HepG2 (cell line): ENCODE results near the gene SLC35F3. TPM values are rescaled to one million over a fixed set of nuclear protein-coding genes. Genes with fewer than 3 reads are reported as not detected.

Experiments used
- ATAC-seq: fragments of 200-7000 bp; cut with Tn5 transposase; 3 replicates; pipeline ENCODE4 v1.9.1; 2020; ENCODE audit warnings: mild to moderate bottlenecking, moderate library complexity
- BruUV-seq: library from RNA; stranded (reverse); fragments of 400-500 nt; replicated peaks from 2 replicates; lab custom pipeline; 2021; lab: Mats Ljungman, UMichigan
- CTCF ChIA-PET: fragments of 300-600 bp; formaldehyde crosslinking; extraction: SDS; loops from one replicate; lab custom pipeline; 2021; ENCODE audit warnings: low total read pairs, inconsistent platforms, low intra/inter-chr PET ratio; lab: Yijun Ruan, JAX
- POLR2A ChIA-PET: fragments of 350-600 bp; sonication (Branson Sonifier 250); formaldehyde crosslinking; loops from one replicate; lab custom pipeline; 2020; ENCODE audit warnings: antibody characterized with exemption, inconsistent platforms; lab: Yijun Ruan, JAX
- DNase-seq: peaks from one replicate; pipeline ENCODE4 v3.0.0-alpha.2; 2015; ENCODE audit warnings: low spot score
- FAIRE-seq: peaks from 3 replicates; lab custom pipeline; 2011; peaks lifted over from hg19 to GRCh38; lab: Jason Lieb, UNC
- H2AFZ ChIP-seq: one replicate; pipeline ENCODE4 v1.6.1; 2011; ENCODE audit warnings: low read length, inconsistent platforms
- H3K27ac ChIP-seq: fragments of 300-600 bp; 3 replicates; pipeline ENCODE4 v1.8.0; 2011; ENCODE audit warnings: mixed run types, mild to moderate bottlenecking, mixed read lengths, low read length, inconsistent platforms; ENCODE audit not compliant: insufficient read depth; ENCODE audit errors: extremely low read length
- H3K27me3 ChIP-seq, 2 experiments: fragments of 200-600 bp in 1 of 2; 2 replicates in 1 of 2; 3 replicates in 1 of 2; pipeline versions ENCODE4 v1.6.0 to v1.8.0; 2011; ENCODE audit warnings: low read length in 2 of 2, mild to moderate bottlenecking in 2 of 2, moderate library complexity in 2 of 2, inconsistent platforms in 1 of 2; ENCODE audit not compliant: insufficient read depth in 2 of 2, control insufficient read depth in 1 of 2
- H3K36me3 ChIP-seq, 2 experiments: fragments of 200-600 bp in 1 of 2; replicated peaks in 1 of 2; 2 replicates in 1 of 2; 3 replicates in 1 of 2; pipeline versions ENCODE4 v1.5.1 to v1.8.0; 2011; ENCODE audit warnings: low read length in 2 of 2, inconsistent platforms in 1 of 2; ENCODE audit not compliant: insufficient read depth in 2 of 2, control insufficient read depth in 1 of 2
- H3K4me1 ChIP-seq: 2 replicates; pipeline ENCODE4 v1.5.1; 2012; ENCODE audit warnings: low read length, inconsistent platforms; ENCODE audit not compliant: insufficient read depth
- H3K4me2 ChIP-seq: 2 replicates; pipeline ENCODE4 v1.6.0; 2011; ENCODE audit warnings: low read depth, low read length, inconsistent platforms
- H3K4me3 ChIP-seq, 3 experiments: fragments of 200-600 bp in 1 of 3; sonication (generic), shearing (Covaris generic) in 1 of 3; replicated peaks in 1 of 3; 2 replicates each; pipeline ENCODE4 v1.5.1; 2011 to 2016; ENCODE audit warnings: low read length in 3 of 3, inconsistent platforms in 2 of 3, low read depth in 2 of 3, mild to moderate bottlenecking in 2 of 3, control low read depth in 1 of 3, mixed read lengths in 1 of 3; ENCODE audit not compliant: insufficient read depth in 1 of 3
- H3K79me2 ChIP-seq: one replicate; pipeline ENCODE4 v1.6.1; 2011; ENCODE audit warnings: low read length, inconsistent platforms; ENCODE audit not compliant: insufficient read depth
- H3K9ac ChIP-seq: 2 replicates; pipeline ENCODE4 v1.6.0; 2011; ENCODE audit warnings: mild to moderate bottlenecking, low read depth, low read length, inconsistent platforms; ENCODE audit not compliant: insufficient read depth
- H3K9me3 ChIP-seq: 2 replicates; pipeline ENCODE4 v1.5.1; 2012; ENCODE audit warnings: mild to moderate bottlenecking, low read length
- H4K20me1 ChIP-seq: 2 replicates; pipeline ENCODE4 v1.6.0; 2011; ENCODE audit warnings: inconsistent platforms, mild to moderate bottlenecking, low read length, moderate library complexity; ENCODE audit not compliant: insufficient read depth
- KAT7 ChIP-seq: IDR thresholded peaks from 2 replicates; pipeline ENCODE4 v1.6.1; 2018; ENCODE audit warnings: borderline replicate concordance, missing compliant biosample characterization
- ZNF382 ChIP-seq: sonication (generic); formaldehyde crosslinking; IDR thresholded peaks from 2 replicates; pipeline ENCODE4 v1.5.0; 2020; ENCODE audit warnings: missing genetic modification reagents, mild to moderate bottlenecking, borderline replicate concordance
- ZNF772 ChIP-seq: sonication (generic); formaldehyde crosslinking; IDR thresholded peaks from 2 replicates; pipeline ENCODE4 v1.5.0; 2020; ENCODE audit warnings: mild to moderate bottlenecking, missing genetic modification reagents
- WGBS: methylation state at CpG from one replicate; pipeline ENCODE4 v1.1.6; 2017; ENCODE audit warnings: low lambda C conversion rate; 5-methylcytosine and 5-hydroxymethylcytosine counted together
- in situ Hi-C: cut with HindIII; loops from 2 replicates; pipeline ENCODE4 v1.10.0; 2017; ENCODE audit warnings: low pct_unique_long_range_greater_than_20kb; ENCODE audit not compliant: extremely low pct_ligation_motif_present
- intact Hi-C: fragments of 100-400 bp; cut with micrococcal nuclease; formaldehyde crosslinking; loops from one replicate; pipeline ENCODE4 v1.10.0; 2022; ENCODE audit not compliant: unreplicated experiment
- polyA plus RNA-seq, 8 experiments: library from polyadenylated mRNA; depleted of rRNA in 3 of 8; stranded (reverse) in 7 of 8; unstranded in 1 of 8; fragments of >200 nt; fragmentation: Illumina TruSeq in 4 of 8; extraction: Trizol in 4 of 8; gene quantifications; 2 replicates each; pipeline versions ENCODE4 v1.2.1 to v1.2.3, GENCODE V29; 2011 to 2016; ENCODE audit warnings: low read depth in 4 of 8, missing spikeins in 1 of 8, mixed read lengths in 1 of 8; ENCODE audit not compliant: insufficient read depth in 1 of 8
- total RNA-seq, 5 experiments: library from RNA; depleted of rRNA; stranded (reverse); fragments of >200 nt; fragmentation: Illumina TruSeq; extraction: Trizol; gene quantifications; 2 replicates each; pipeline ENCODE4 v1.2.3, GENCODE V29; 2016; ENCODE audit warnings: low read depth in 1 of 5
- TF ChIP-seq, protein P1 (sequence below): sonication (generic); formaldehyde crosslinking; IDR thresholded peaks from 2 replicates; pipeline ENCODE4 v1.4.0; 2020; ENCODE audit warnings: missing genetic modification reagents, borderline replicate concordance
- TF ChIP-seq, protein P2 (sequence below): sonication (generic); formaldehyde crosslinking; IDR thresholded peaks from 2 replicates; pipeline ENCODE4 v1.8.1; 2023; ENCODE audit warnings: mild to moderate bottlenecking, inconsistent platforms, moderate library complexity, missing genetic modification reagents, borderline replicate concordance

The SLC35F3 gene
- total and polyA plus RNA-seq, 2 of the 13 experiments (the other 11 are each of a cell fraction or from before 2014, with no cell fraction given): not detected

DNA sequence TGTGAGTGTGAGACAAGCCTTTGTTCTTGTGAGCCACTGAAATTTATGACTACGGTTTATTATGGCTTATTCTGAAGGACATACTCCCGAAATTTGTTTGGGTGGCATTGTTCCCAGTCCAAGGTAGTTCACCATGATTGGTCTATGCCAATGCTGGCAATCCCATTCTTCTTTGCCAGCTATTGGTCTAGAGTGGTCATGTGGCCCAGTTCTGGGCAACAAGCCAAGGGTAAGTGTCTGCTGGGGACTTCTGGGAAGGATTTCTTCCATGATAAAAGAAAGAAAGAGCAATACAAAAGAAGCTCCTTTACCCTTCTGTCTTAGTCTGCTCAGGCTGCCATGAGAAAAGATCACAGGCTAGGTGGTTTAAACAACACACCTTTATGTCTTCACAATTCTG lies 201.6 kb downstream of the SLC35F3 start (continued):
- TF ChIP-seq, protein P1, sequence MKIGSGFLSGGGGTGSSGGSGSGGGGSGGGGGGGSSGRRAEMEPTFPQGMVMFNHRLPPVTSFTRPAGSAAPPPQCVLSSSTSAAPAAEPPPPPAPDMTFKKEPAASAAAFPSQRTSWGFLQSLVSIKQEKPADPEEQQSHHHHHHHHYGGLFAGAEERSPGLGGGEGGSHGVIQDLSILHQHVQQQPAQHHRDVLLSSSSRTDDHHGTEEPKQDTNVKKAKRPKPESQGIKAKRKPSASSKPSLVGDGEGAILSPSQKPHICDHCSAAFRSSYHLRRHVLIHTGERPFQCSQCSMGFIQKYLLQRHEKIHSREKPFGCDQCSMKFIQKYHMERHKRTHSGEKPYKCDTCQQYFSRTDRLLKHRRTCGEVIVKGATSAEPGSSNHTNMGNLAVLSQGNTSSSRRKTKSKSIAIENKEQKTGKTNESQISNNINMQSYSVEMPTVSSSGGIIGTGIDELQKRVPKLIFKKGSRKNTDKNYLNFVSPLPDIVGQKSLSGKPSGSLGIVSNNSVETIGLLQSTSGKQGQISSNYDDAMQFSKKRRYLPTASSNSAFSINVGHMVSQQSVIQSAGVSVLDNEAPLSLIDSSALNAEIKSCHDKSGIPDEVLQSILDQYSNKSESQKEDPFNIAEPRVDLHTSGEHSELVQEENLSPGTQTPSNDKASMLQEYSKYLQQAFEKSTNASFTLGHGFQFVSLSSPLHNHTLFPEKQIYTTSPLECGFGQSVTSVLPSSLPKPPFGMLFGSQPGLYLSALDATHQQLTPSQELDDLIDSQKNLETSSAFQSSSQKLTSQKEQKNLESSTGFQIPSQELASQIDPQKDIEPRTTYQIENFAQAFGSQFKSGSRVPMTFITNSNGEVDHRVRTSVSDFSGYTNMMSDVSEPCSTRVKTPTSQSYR (CRISPR knock-in tag): no peak
- TF ChIP-seq KAT7 (CRISPR knock-in tag) (no peak), ZNF382 (CRISPR knock-in tag) (no peak)

DNA sequence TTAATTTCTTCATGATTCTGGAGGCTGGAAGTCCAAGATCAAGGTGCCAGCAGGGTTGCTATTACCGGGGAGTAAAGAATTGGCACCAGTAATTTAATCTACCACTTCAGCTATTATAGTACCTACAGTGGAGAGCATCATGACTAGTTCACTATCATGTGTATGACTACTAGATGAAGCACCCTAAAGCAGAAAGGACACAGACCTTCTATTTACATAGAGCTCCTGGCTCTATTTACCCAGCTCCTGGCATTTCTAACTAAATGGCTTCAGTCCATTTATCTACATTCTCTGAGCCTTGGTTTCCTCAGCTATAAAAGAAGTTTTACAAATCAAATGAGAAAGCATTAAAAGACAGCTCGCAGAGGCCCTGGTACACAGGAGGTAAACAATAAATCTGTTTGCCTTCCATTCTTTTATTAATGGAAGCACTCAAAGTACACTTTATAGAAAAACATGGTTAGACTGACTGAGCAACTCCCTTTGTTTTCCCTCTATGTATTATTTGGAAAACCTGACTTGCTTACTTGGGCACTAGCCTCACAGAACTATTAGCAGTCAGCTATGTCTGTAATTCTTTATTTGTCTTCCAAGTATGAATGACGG lies 203.0 kb downstream of the SLC35F3 start:
- Histone ChIP-seq H2AFZ (no peak overlapping the region), H3K27me3 (0 out of 5 replicates have a peak, but pooled peaks cover 0 to 6% of the 10 kb centered on the region in 2 experiments), H3K4me1 (no peaks in the 10 kb centered on the region), H3K9me3 (no peaks in the 10 kb centered on the region), H3K4me2 (no peak overlapping the region), H4K20me1 (no peaks in the 10 kb centered on the region), H3K36me3 (no peaks in the 10 kb centered on the region), H3K4me3 (no peak overlapping the region)
- intact Hi-C loops: no loop called here
- POLR2A ChIA-PET: no interaction called here
- no TSS peak for BruUV-seq
- 1% methylated on average over 3 of the region's 3 CpGs for WGBS
- DNase-seq (no peak), ATAC-seq (no peak)
- TF ChIP-seq, protein P2, sequence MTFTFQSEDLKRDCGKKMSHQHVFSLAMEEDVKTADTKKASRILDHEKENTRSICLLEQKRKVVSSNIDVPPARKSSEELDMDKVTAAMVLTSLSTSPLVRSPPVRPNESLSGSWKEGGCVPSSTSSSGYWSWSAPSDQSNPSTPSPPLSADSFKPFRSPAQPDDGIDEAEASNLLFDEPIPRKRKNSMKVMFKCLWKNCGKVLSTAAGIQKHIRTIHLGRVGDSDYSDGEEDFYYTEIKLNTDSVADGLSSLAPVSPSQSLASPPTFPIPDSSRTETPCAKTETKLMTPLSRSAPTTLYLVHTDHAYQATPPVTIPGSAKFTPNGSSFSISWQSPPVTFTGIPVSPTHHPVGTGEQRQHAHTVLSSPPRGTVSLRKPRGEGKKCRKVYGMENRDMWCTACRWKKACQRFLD (CRISPR knock-in tag): no peak
- no peak for TF ChIP-seq ZNF772
- TF ChIP-seq, all 625 proteins: peak for 0
- Histone ChIP-seq H3K79me2 (no peaks in the 10 kb centered on the region), H3K27ac (no peak overlapping the region), H3K9ac (no peak overlapping the region)
- in situ Hi-C loops: no loop called here
- CTCF ChIA-PET: no interaction called here
- FAIRE-seq: no peak
